Smooth muscle cell (in vitro differentiated cells): ENCODE data around the gene ABCC1. TPM values are rescaled to one million over a fixed set of nuclear protein-coding genes. Genes with fewer than 3 reads are reported as not detected.

Experiments used
- DNase-seq: peaks from one replicate; lab custom pipeline; 2025; ENCODE audit not compliant: unreplicated experiment; lab: John Stamatoyannopoulos, UW
- H2AFZ ChIP-seq: fragments of 200-600 bp; sonication (generic); 2 replicates; pipeline ENCODE4 v1.6.0; 2016; ENCODE audit warnings: antibody characterized with exemption, low read depth, mild to moderate bottlenecking
- H3F3A ChIP-seq: fragments of 200-600 bp; sonication (generic); 2 replicates; pipeline ENCODE4 v1.6.0; 2017; ENCODE audit warnings: antibody characterized with exemption, low read depth
- H3K27ac ChIP-seq: fragments of 200-600 bp; sonication (generic); 2 replicates; pipeline ENCODE4 v1.5.1; 2016; ENCODE audit warnings: low read depth, mild to moderate bottlenecking
- H3K27me3 ChIP-seq: fragments of 200-600 bp; sonication (generic); 2 replicates; pipeline ENCODE4 v1.6.1; 2016; ENCODE audit warnings: low read depth, mild to moderate bottlenecking
- H3K36me3 ChIP-seq: fragments of 200-600 bp; sonication (generic); 2 replicates; pipeline ENCODE4 v1.5.1; 2016; ENCODE audit warnings: low read depth
- H3K4me1 ChIP-seq: fragments of 200-600 bp; sonication (generic); 2 replicates; pipeline ENCODE4 v1.5.1; 2016; ENCODE audit warnings: low read depth
- H3K4me2 ChIP-seq: fragments of 200-600 bp; sonication (generic); 2 replicates; pipeline ENCODE4 v1.6.0; 2016; ENCODE audit warnings: mild to moderate bottlenecking
- H3K4me3 ChIP-seq: fragments of 200-600 bp; sonication (generic); 2 replicates; pipeline ENCODE4 v1.5.1; 2016; ENCODE audit warnings: mild to moderate bottlenecking
- H3K79me2 ChIP-seq: fragments of 200-600 bp; sonication (generic); 2 replicates; pipeline ENCODE4 v1.6.0; 2016; ENCODE audit warnings: low read depth, mild to moderate bottlenecking
- H3K9ac ChIP-seq: fragments of 200-600 bp; sonication (generic); 2 replicates; pipeline ENCODE4 v1.6.0; 2016; ENCODE audit warnings: low read depth
- H3K9me3 ChIP-seq: fragments of 200-600 bp; sonication (generic); replicated peaks from 2 replicates; pipeline ENCODE4 v1.5.1; 2016; ENCODE audit warnings: low read depth
- H4K20me1 ChIP-seq: fragments of 200-600 bp; sonication (generic); 2 replicates; pipeline ENCODE4 v1.6.0; 2016; ENCODE audit warnings: low read depth
- WGBS: methylation state at CpG from one replicate; pipeline ENCODE4 v1.1.7; 2016; ENCODE audit warnings: low lambda C conversion rate; 5-methylcytosine and 5-hydroxymethylcytosine counted together
- polyA plus RNA-seq: library from polyadenylated mRNA; unstranded; fragments of >200 nt; fragmentation: Nextera tagmentation; extraction: Ambion mirVana; gene quantifications from 2 replicates; pipeline ENCODE4 v1.2.1, GENCODE V29; 2016
- total RNA-seq: library from RNA; depleted of rRNA; stranded (reverse); fragments of >200 nt; gene quantifications from 2 replicates; pipeline ENCODE4 v1.2.3, GENCODE V29; 2014
- TF ChIP-seq, protein P1 (sequence below): fragments of 200-600 bp; sonication (generic); IDR thresholded peaks from 2 replicates; pipeline ENCODE4 v1.5.1; 2017; ENCODE audit warnings: borderline replicate concordance, mild to moderate bottlenecking, antibody characterized with exemption; ENCODE audit not compliant: insufficient read depth, poor library complexity, severe bottlenecking

ABCC1 gene
- total and polyA plus RNA-seq, 2 experiments from 2014 or later: 10.2 to 22.7 TPM

DNA sequence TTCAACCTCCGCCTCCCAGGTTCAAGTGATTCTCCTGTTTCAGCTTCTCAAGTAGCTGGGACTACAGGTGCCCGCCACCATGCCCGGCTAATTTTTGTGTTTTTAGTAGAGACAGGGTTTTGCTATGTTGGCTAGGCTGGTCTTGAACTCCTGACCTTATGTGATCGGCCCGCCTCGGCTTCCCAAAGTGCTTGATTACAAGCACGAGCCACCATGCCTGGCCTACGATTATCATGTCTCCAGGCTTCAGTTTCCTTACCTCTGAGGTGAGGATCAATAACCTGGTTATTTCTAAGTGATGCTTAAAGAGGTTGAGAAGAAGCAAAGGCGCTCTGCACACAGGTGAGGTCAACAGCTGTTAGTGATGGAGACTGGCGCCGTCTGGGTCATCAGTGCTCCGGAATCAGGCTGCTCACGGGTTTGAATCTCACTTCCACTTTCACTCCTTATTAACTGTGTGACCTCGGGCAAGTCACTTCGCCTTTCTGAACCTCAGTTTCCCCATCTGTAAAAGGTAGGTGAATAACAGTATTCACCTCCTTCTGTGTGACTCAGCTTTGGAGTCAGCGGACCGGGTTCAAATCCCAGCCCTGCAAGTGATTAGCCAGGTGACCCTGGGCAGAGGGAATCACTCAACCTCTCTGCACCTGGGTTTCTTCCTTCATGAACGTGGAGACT lies 745 bp upstream of the ABCC1 start:
- peak overlapping the region; percentile 74 for H3K4me3 ChIP-seq
- peaks cover 27% of the 10 kb centered on the region for H3K79me2 ChIP-seq
- peak overlapping the region; percentile 99 for H2AFZ ChIP-seq
- no peak overlapping the region for H3K27ac ChIP-seq
- no peaks in the 10 kb centered on the region for H3K27me3 ChIP-seq
- H3K9me3 ChIP-seq: no peaks in the 10 kb centered on the region
- no peaks in the 10 kb centered on the region for H3K36me3 ChIP-seq
- peaks cover 33% of the 10 kb centered on the region for H4K20me1 ChIP-seq
- peaks cover 11% of the 10 kb centered on the region for H3K4me1 ChIP-seq
- peak overlapping the region; percentile 99 for H3K4me2 ChIP-seq
- H3F3A ChIP-seq: no peaks in the 10 kb centered on the region
- WGBS: 85% methylated on average over 18 of the region's 18 CpGs
- peak overlapping the region; percentile 58 for H3K9ac ChIP-seq
- DNase-seq: no peak
- TF ChIP-seq, protein P1, sequence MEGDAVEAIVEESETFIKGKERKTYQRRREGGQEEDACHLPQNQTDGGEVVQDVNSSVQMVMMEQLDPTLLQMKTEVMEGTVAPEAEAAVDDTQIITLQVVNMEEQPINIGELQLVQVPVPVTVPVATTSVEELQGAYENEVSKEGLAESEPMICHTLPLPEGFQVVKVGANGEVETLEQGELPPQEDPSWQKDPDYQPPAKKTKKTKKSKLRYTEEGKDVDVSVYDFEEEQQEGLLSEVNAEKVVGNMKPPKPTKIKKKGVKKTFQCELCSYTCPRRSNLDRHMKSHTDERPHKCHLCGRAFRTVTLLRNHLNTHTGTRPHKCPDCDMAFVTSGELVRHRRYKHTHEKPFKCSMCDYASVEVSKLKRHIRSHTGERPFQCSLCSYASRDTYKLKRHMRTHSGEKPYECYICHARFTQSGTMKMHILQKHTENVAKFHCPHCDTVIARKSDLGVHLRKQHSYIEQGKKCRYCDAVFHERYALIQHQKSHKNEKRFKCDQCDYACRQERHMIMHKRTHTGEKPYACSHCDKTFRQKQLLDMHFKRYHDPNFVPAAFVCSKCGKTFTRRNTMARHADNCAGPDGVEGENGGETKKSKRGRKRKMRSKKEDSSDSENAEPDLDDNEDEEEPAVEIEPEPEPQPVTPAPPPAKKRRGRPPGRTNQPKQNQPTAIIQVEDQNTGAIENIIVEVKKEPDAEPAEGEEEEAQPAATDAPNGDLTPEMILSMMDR: no peak

DNA sequence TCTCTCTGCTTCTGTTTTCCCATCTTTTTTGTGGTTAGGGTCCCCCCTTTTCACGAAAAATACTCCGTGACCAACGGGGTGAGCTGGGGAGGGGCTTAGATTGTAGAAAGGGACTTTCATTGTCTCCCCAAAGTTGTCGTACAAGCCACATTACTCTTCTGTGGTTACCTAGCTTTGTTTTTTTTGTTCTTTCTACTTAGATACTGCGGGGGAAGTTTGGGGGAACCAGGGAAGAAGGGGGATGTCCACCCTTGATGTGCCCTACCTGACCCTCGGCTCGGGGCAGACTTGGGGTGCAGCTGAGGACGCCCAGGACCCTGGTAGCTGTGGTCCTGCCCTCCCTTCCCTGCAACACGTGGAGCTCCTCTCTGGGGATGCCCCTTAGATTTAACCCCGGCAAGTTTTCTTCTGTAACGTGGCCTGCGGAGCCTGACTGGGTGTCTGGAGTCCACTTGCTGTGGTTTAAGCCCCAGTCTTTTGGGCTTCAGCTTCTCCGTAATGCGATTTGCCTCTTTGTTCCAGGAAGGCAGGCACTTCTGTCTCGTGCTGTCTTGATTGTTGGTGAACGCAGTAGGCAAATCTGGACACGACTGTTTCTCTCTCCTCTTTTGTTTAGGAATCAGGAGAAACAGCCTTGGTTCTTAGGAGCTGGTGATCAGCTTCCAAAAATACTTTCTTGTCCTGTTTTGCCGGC lies 892 bp downstream of the ABCC1 start:
- Histone ChIP-seq H3F3A (no peaks in the 10 kb centered on the region), H3K4me2 (peak overlapping the region; percentile 89), H3K4me3 (peak overlapping the region; percentile 83), H3K27me3 (no peaks in the 10 kb centered on the region), H4K20me1 (peaks cover 50% of the 10 kb centered on the region), H2AFZ (peak overlapping the region; percentile 94), H3K9ac (peak overlapping the region; percentile 60), H3K9me3 (no peaks in the 10 kb centered on the region), H3K27ac (no peak overlapping the region), H3K36me3 (no peaks in the 10 kb centered on the region), H3K79me2 (peaks cover 40% of the 10 kb centered on the region), H3K4me1 (peaks cover 11% of the 10 kb centered on the region)
- WGBS: 2% methylated on average over 18 of the region's 18 CpGs
- TF ChIP-seq, protein P1: no peak
- DNase-seq: no peak

DNA sequence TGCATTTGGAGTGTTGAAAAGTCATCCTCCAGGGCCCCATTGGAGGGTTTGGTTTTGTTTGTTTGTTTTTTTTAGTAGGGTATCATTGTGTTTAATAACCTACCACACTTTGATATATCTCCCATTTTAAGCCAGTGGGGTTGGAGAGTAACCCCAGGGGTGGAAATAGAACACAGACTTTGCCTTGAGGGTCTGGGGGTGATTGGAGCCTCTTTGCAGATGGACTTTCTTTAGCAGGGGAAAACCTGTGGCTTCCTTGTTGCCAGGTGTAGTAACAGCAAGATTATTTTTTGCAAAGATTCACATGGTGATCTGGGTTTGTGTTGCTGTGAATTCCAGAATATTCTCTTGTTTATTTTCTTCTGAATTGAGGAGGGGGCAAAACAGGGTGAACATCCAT lies 1.5 kb downstream of the ABCC1 start:
- Histone ChIP-seq H3K4me2 (peak overlapping the region; percentile 89), H3K79me2 (peaks cover 46% of the 10 kb centered on the region), H3K9ac (no peak overlapping the region), H3K27me3 (no peaks in the 10 kb centered on the region), H3K36me3 (no peaks in the 10 kb centered on the region), H3K4me1 (peaks cover 11% of the 10 kb centered on the region), H3F3A (no peaks in the 10 kb centered on the region), H2AFZ (peak overlapping the region; percentile 94), H4K20me1 (peaks cover 55% of the 10 kb centered on the region), H3K4me3 (peak overlapping the region; percentile 83), H3K9me3 (no peaks in the 10 kb centered on the region), H3K27ac (no peak overlapping the region)
- TF ChIP-seq, protein P1: no peak
- DNase-seq: no peak

DNA sequence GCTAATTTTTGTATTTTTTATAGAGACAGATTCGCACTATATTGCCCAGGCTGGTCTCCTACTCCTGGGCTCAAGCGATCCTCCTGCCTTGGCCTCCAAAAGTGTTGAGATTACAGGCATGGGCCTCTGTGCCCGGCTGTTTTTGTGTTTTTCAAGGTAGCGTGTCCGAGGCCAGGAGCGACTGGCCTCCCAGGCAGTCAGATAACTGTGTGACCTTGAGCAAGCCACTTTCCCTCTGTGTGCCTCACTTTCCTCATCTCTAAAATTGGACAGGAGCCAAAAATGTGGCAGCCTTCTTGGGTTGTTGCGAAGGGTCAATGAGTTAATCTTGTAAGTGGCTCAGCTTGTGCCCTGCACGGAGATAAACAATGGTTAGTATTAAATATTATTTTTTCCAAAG lies 2.4 kb downstream of the ABCC1 start:
- 91% methylated on average over 8 of the region's 8 CpGs for WGBS
- H3K9ac ChIP-seq: no peak overlapping the region
- no peak overlapping the region for H3K27ac ChIP-seq
- no peak overlapping the region for H3K4me2 ChIP-seq
- peaks cover 65% of the 10 kb centered on the region for H4K20me1 ChIP-seq
- H3K27me3 ChIP-seq: no peaks in the 10 kb centered on the region
- H2AFZ ChIP-seq: no peak overlapping the region
- H3K4me1 ChIP-seq: peaks cover 11% of the 10 kb centered on the region
- no peaks in the 10 kb centered on the region for H3K36me3 ChIP-seq
- no peak overlapping the region for H3K4me3 ChIP-seq
- H3K9me3 ChIP-seq: no peaks in the 10 kb centered on the region
- H3K79me2 ChIP-seq: peaks cover 55% of the 10 kb centered on the region
- TF ChIP-seq, protein P1: no peak
- DNase-seq: no peak
- H3F3A ChIP-seq: no peaks in the 10 kb centered on the region
